IMR-90 (cell line): ENCODE measurements around the gene PCDH20.

Source experiments
- BHLHE40 ChIP-seq: fragments of 150-350 bp; IDR thresholded peaks from 2 replicates; pipeline ENCODE4 v1.6.1; 2016; ENCODE audit warnings: mild to moderate bottlenecking, low read depth, low read length
- CHD1 ChIP-seq: IDR thresholded peaks from 2 replicates; pipeline ENCODE4 v1.6.1; 2012; ENCODE audit warnings: low read depth, low read length, improper control_type of control experiment
- CTCF ChIP-seq: conservative IDR thresholded peaks from 2 replicates; pipeline ENCODE4 v1.5.1; 2012; ENCODE audit warnings: mild to moderate bottlenecking, low read depth, low read length, improper control_type of control experiment
- ELK1 ChIP-seq: fragments of 150-350 bp; IDR thresholded peaks from 2 replicates; pipeline ENCODE4 v1.6.1; 2016; ENCODE audit warnings: low read depth, mild to moderate bottlenecking, low read length, moderate library complexity, borderline replicate concordance
- MAFK ChIP-seq: IDR thresholded peaks from 2 replicates; pipeline ENCODE4 v1.6.1; 2012; ENCODE audit warnings: low read depth, low read length, improper control_type of control experiment
- NFE2L2 ChIP-seq: fragments of 150-350 bp; IDR thresholded peaks from 2 replicates; pipeline ENCODE4 v1.6.1; 2016; ENCODE audit warnings: low read depth, mild to moderate bottlenecking, low read length
- POLR2A ChIP-seq: IDR thresholded peaks from 2 replicates; pipeline ENCODE4 v1.6.1; 2012; ENCODE audit warnings: mild to moderate bottlenecking, low read depth, low read length
- RAD21 ChIP-seq: IDR thresholded peaks from 2 replicates; pipeline ENCODE4 v1.6.1; 2012; ENCODE audit warnings: low read length, improper control_type of control experiment
- RFX5 ChIP-seq: IDR thresholded peaks from 2 replicates; pipeline ENCODE4 v1.8.0; 2012; ENCODE audit warnings: low read depth, mild to moderate bottlenecking, low read length, moderate library complexity
- USF2 ChIP-seq: fragments of 150-350 bp; IDR thresholded peaks from 2 replicates; pipeline ENCODE4 v1.6.1; 2017; ENCODE audit warnings: mild to moderate bottlenecking, antibody characterized with exemption, low read length, low read depth

GRCh38 chr13:61387694-61388093, 28.0 kb downstream of the PCDH20 start:
- no peak for TF ChIP-seq NFE2L2
- no peak for TF ChIP-seq CTCF
- no peak for TF ChIP-seq USF2
- no peak for TF ChIP-seq BHLHE40
- no peak for TF ChIP-seq POLR2A
- TF ChIP-seq ELK1, result no peak
- no peak for TF ChIP-seq RFX5
- no peak for TF ChIP-seq RAD21
- TF ChIP-seq MAFK, result no peak
- TF ChIP-seq CHD1, result no peak
